Peyer's patch (tissue), 4 donors: Measurements from ENCODE around the gene STYXL1.

Experiments
- CTCF ChIP-seq, 6 experiments: fragments of 450-650 bp in 4 of 6; fragments of 200-600 bp in 2 of 6; sonication (generic) in 1 of 6; IDR thresholded peaks; one replicate each; pipeline ENCODE4 v1.5.1; 2017 to 2019; ENCODE audit warnings: antibody characterized with exemption in 6 of 6, mild to moderate bottlenecking in 3 of 6, moderate library complexity in 1 of 6
- POLR2A ChIP-seq, 2 donors: fragments of 450-650 bp; IDR thresholded peaks; one replicate each; pipeline ENCODE4 v1.5.1; 2017; ENCODE audit warnings: antibody characterized with exemption in 2 of 2, mild to moderate bottlenecking in 2 of 2, moderate library complexity in 2 of 2

- TF ChIP-seq POLR2A (IDR thresholded peaks at IDR 0.05) = no peak
- TF ChIP-seq CTCF (IDR thresholded peaks at IDR 0.05) = no peak
These were observed 42.2 kb upstream of the STYXL1 start for GRCh38 chr7:76089865-76090475.
